PC-9 (cell line): ENCODE results near the gene CD7.

Source experiments
- EZH2 ChIP-seq: fragments of 200-600 bp; sonication (generic); IDR thresholded peaks from 2 replicates; pipeline ENCODE4 v1.8.0; 2017; ENCODE audit warnings: antibody characterized with exemption, low read depth
- TF ChIP-seq, protein P1 (sequence below): fragments of 200-600 bp; sonication (generic); conservative IDR thresholded peaks from 2 replicates; pipeline ENCODE4 v1.6.1; 2017; ENCODE audit warnings: mixed run types, antibody characterized with exemption, mild to moderate bottlenecking, moderate library complexity

- TF ChIP-seq, protein P1, sequence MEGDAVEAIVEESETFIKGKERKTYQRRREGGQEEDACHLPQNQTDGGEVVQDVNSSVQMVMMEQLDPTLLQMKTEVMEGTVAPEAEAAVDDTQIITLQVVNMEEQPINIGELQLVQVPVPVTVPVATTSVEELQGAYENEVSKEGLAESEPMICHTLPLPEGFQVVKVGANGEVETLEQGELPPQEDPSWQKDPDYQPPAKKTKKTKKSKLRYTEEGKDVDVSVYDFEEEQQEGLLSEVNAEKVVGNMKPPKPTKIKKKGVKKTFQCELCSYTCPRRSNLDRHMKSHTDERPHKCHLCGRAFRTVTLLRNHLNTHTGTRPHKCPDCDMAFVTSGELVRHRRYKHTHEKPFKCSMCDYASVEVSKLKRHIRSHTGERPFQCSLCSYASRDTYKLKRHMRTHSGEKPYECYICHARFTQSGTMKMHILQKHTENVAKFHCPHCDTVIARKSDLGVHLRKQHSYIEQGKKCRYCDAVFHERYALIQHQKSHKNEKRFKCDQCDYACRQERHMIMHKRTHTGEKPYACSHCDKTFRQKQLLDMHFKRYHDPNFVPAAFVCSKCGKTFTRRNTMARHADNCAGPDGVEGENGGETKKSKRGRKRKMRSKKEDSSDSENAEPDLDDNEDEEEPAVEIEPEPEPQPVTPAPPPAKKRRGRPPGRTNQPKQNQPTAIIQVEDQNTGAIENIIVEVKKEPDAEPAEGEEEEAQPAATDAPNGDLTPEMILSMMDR, result no peak
- no peak for TF ChIP-seq EZH2
These were observed 18.0 kb downstream of the CD7 start for GRCh38 chr17:82299452-82299851.
